ENCODE results near the gene CCDC51. TPM values are rescaled to one million over a fixed set of nuclear protein-coding genes. Genes with fewer than 3 reads are reported as not detected.
"Not testable (repeated sequence)": the region's sequence is repeated elsewhere in the genome, so short reads cannot be mapped to it uniquely, and the experiment has no call there.

CCDC51 gene
- polyA plus RNA-seq (ENCODE audit: insufficient read length in 4 of 4): 10 to 100 TPM; 25.2 to 29.7 (median 27.8) TPM

GRCh38 chr3:48439820-48440589 is at the start of gene CCDC51, which contains the start of gene TMA7:
Gene CCDC51, minus strand, starts transcription at chr3:48440119. Its CDS starts 4,991 bp downstream, at chr3:48435128.
Gene TMA7, plus strand, starts transcription at chr3:48440257. Its CDS starts 40 bp downstream, at chr3:48440297.
- peak; percentile 91 to 95 (median 93) for DNase-seq (ENCODE audit: low read depth in 4 of 4, low spot score in 3 of 4)

- DNase-seq (ENCODE audit: low read depth in 4 of 4, low spot score in 3 of 4): no peak
These were observed 47.0 kb upstream of the CCDC51 start for GRCh38 chr3:48486952-48487351.

GRCh38 chr3:48482822-48483221 is 42.9 kb upstream of the CCDC51 start:
- DNase-seq (ENCODE audit: low read depth in 4 of 4, low spot score in 3 of 4): not testable (repeated sequence)

- DNase-seq (ENCODE audit: low read depth in 4 of 4, low spot score in 3 of 4): not testable (repeated sequence)
These were observed 41.0 kb upstream of the CCDC51 start for GRCh38 chr3:48480891-48481290.

GRCh38 chr3:48478626-48479555 is 39.0 kb upstream of the CCDC51 start:
- no peak for DNase-seq (ENCODE audit: low read depth in 4 of 4, low spot score in 3 of 4)

GRCh38 chr3:48477959-48478520 is 38.1 kb upstream of the CCDC51 start:
- no peak for DNase-seq (ENCODE audit: low read depth in 4 of 4, low spot score in 3 of 4)

- DNase-seq (ENCODE audit: low read depth in 4 of 4, low spot score in 3 of 4): no peak
These were observed 36.6 kb upstream of the CCDC51 start for GRCh38 chr3:48476426-48477053.

- DNase-seq (ENCODE audit: low read depth in 4 of 4, low spot score in 3 of 4): no peak
These were observed 35.3 kb upstream of the CCDC51 start for GRCh38 chr3:48475188-48475587.

GRCh38 chr3:48474619-48475018 is 34.7 kb upstream of the CCDC51 start:
- DNase-seq (ENCODE audit: low read depth in 4 of 4, low spot score in 3 of 4): no peak

GRCh38 chr3:48474031-48474430 is 34.1 kb upstream of the CCDC51 start:
- not testable (repeated sequence) for DNase-seq (ENCODE audit: low read depth in 4 of 4, low spot score in 3 of 4)

GRCh38 chr3:48473617-48473952 is 33.7 kb upstream of the CCDC51 start:
- peak in 1 of 4 donors; percentile 12 for DNase-seq (ENCODE audit: low read depth in 4 of 4, low spot score in 3 of 4)

- peak; percentile 78 to 82 (median 81) for DNase-seq (ENCODE audit: low read depth in 4 of 4, low spot score in 3 of 4)
These were observed 33.2 kb upstream of the CCDC51 start for GRCh38 chr3:48472923-48473616.

- DNase-seq (ENCODE audit: low read depth in 4 of 4, low spot score in 3 of 4): no peak
These were observed 32.7 kb upstream of the CCDC51 start for GRCh38 chr3:48472673-48472922.

- DNase-seq (ENCODE audit: low read depth in 4 of 4, low spot score in 3 of 4): no peak
These were observed 30.4 kb upstream of the CCDC51 start for GRCh38 chr3:48470286-48470685.

- DNase-seq (ENCODE audit: low read depth in 4 of 4, low spot score in 3 of 4): no peak
These were observed 29.4 kb upstream of the CCDC51 start for GRCh38 chr3:48469046-48469915.

- DNase-seq (ENCODE audit: low read depth in 4 of 4, low spot score in 3 of 4): no peak
These were observed 28.4 kb upstream of the CCDC51 start for GRCh38 chr3:48468329-48468731.

GRCh38 chr3:48467473-48468267 is 27.8 kb upstream of the CCDC51 start:
- no peak for DNase-seq (ENCODE audit: low read depth in 4 of 4, low spot score in 3 of 4)

GRCh38 chr3:48467110-48467454 is 27.2 kb upstream of the CCDC51 start:
- DNase-seq (ENCODE audit: low read depth in 4 of 4, low spot score in 3 of 4): no peak

Measured in right renal pelvis (tissue), 4 donors.